Measurements from ENCODE around the gene E4F1. TPM values are rescaled to one million over a fixed set of nuclear protein-coding genes. Genes with fewer than 3 reads are reported as not detected.

E4F1 gene
- total and polyA plus RNA-seq, 4 donors: 4.4 to 19.1 (median 13.7) TPM

- DNase-seq (ENCODE audit: low spot score): no peak
- no peak for TF ChIP-seq GABPA (IDR thresholded peaks at IDR 0.05 in 1 of 2, conservative IDR thresholded peaks at IDR 0.05 in 1 of 2)
- TF ChIP-seq RXRA (IDR thresholded peaks at IDR 0.05): no peak
- no peak for TF ChIP-seq FOXA2 (IDR thresholded peaks at IDR 0.05)
- TF ChIP-seq RAD21 (IDR thresholded peaks at IDR 0.05): no peak
- no peak for TF ChIP-seq EGR1 (IDR thresholded peaks at IDR 0.05; ENCODE audit: low read depth in 2 of 2)
- no peak for TF ChIP-seq ZBTB33 (IDR thresholded peaks at IDR 0.05)
- no peak for TF ChIP-seq YY1 (IDR thresholded peaks at IDR 0.05)
- no peak for TF ChIP-seq FOXA1 (IDR thresholded peaks at IDR 0.05)
- no peak for TF ChIP-seq ATF3 (IDR thresholded peaks at IDR 0.05)
- no peak for TF ChIP-seq NR2F2 (IDR thresholded peaks at IDR 0.05)
- no peak for TF ChIP-seq TAF1 (conservative IDR thresholded peaks at IDR 0.05)
- H3K4me1 ChIP-seq (ENCODE audit: control insufficient read depth in 4 of 4, insufficient read depth in 4 of 4, low read length in 3 of 4): no peaks in the 10 kb centered on the region
- H3K27me3 ChIP-seq (ENCODE audit: control insufficient read depth in 4 of 4, insufficient read depth in 4 of 4, low read length in 3 of 4): no peaks in the 10 kb centered on the region
- no peak overlapping the region for H3K4me3 ChIP-seq (ENCODE audit: low read depth in 1 of 3, low read length in 3 of 3)
- H3K27ac ChIP-seq (ENCODE audit: low read depth in 1 of 2, low read length in 2 of 2): no peak overlapping the region
- 96% methylated on average over 43 of the region's 43 CpGs for WGBS
- H3K36me3 ChIP-seq (ENCODE audit: control insufficient read depth in 4 of 4, insufficient read depth in 3 of 4, low read depth in 1 of 4, low read length in 3 of 4): peaks cover 5 to 20% (median 8%) of the 10 kb centered on the region in 4 donors
- no peak overlapping the region for H3K9ac ChIP-seq (ENCODE audit: low read depth in 1 of 2, low read length in 2 of 2)
- no peaks in the 10 kb centered on the region for H3K9me3 ChIP-seq (ENCODE audit: control insufficient read depth in 4 of 4, low read length in 3 of 4)
These were observed 42.9 kb upstream of the E4F1 start for GRCh38 chr16:2180461-2180860.

GRCh38 chr16:2180962-2181923 is 42.1 kb upstream of the E4F1 start:
- TF ChIP-seq NR2F2 (IDR thresholded peaks at IDR 0.05): no peak
- no peak for TF ChIP-seq TAF1 (conservative IDR thresholded peaks at IDR 0.05)
- no peak for TF ChIP-seq MAX (IDR thresholded peaks at IDR 0.05)
- TF ChIP-seq FOXA1 (IDR thresholded peaks at IDR 0.05): no peak
- no peak for TF ChIP-seq EGR1 (IDR thresholded peaks at IDR 0.05; ENCODE audit: low read depth in 2 of 2)
- TF ChIP-seq RAD21 (IDR thresholded peaks at IDR 0.05): no peak
- no peak for TF ChIP-seq REST (IDR thresholded peaks at IDR 0.05)
- no peak for TF ChIP-seq SP1 (IDR thresholded peaks at IDR 0.05)
- no peak for TF ChIP-seq HNF4A (conservative IDR thresholded peaks at IDR 0.05)
- TF ChIP-seq RXRA (IDR thresholded peaks at IDR 0.05): no peak
- no peak for TF ChIP-seq YY1 (IDR thresholded peaks at IDR 0.05)
- no peak for TF ChIP-seq CTCF (IDR thresholded peaks at IDR 0.05; ENCODE audit: low read depth, low read length, missing input control)
- no peak for TF ChIP-seq JUND (IDR thresholded peaks at IDR 0.05)
- TF ChIP-seq ATF3 (IDR thresholded peaks at IDR 0.05): no peak
- no peak for TF ChIP-seq HNF4G (IDR thresholded peaks at IDR 0.05)
- no peak for TF ChIP-seq GABPA (IDR thresholded peaks at IDR 0.05 in 1 of 2, conservative IDR thresholded peaks at IDR 0.05 in 1 of 2)
- TF ChIP-seq ZBTB33 (IDR thresholded peaks at IDR 0.05): no peak
- TF ChIP-seq FOXA2 (IDR thresholded peaks at IDR 0.05): no peak
- H3K27me3 ChIP-seq (ENCODE audit: control insufficient read depth in 4 of 4, insufficient read depth in 4 of 4, low read length in 3 of 4): no peaks in the 10 kb centered on the region
- peaks cover 2 to 12% (median 6%) of the 10 kb centered on the region in 4 donors for H3K36me3 ChIP-seq (ENCODE audit: control insufficient read depth in 4 of 4, insufficient read depth in 3 of 4, low read depth in 1 of 4, low read length in 3 of 4)
- H3K4me1 ChIP-seq (ENCODE audit: control insufficient read depth in 4 of 4, insufficient read depth in 4 of 4, low read length in 3 of 4): no peaks in the 10 kb centered on the region
- H3K9me3 ChIP-seq (ENCODE audit: control insufficient read depth in 4 of 4, low read length in 3 of 4): no peaks in the 10 kb centered on the region
- WGBS: 91% methylated on average over 46 of the region's 46 CpGs
- H3K4me3 ChIP-seq (ENCODE audit: low read depth in 1 of 3, low read length in 3 of 3): no peak overlapping the region
- no peak overlapping the region for H3K9ac ChIP-seq (ENCODE audit: low read depth in 1 of 2, low read length in 2 of 2)
- no peak overlapping the region for H3K27ac ChIP-seq (ENCODE audit: low read depth in 1 of 2, low read length in 2 of 2)
- no peak for DNase-seq (ENCODE audit: low spot score)
